ENCODE measurements around the gene ZNF593.

ZNF593 gene

GRCh38 chr1:26210147-26210870, 40.6 kb downstream of the ZNF593 start:
- DNase-seq (ENCODE audit: low spot score) = no peak

GRCh38 chr1:26212726-26213125, 43.0 kb downstream of the ZNF593 start:
- no peak for DNase-seq (ENCODE audit: low spot score)

DNA sequence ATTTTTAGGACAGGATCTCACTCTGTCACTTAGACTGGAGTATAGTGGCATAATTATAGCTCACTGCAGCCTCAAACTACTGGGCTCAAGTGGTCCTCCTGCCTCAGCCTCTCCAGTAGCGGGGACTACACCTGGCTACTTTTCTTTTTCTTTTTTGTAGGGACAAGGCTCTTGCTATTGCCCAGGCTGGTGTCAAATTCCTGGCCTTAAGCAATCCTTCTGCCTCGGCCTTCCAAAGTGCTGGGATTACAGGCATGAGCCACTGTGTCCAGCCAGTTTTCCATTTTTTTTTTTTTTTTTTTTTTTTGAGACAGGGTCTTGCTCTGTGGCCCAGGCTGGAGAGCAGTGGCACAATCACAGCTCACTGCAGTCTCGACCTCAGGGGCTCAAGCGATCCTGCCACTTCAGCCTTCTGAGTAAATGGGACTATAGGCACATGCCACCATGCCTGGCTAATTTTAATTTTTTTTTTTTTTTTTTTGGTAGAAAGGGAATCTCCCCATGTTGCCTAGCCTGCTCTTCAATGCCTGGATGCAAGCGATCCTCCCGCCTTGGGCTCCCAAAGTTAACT, 43.7 kb downstream of the ZNF593 start:
- DNase-seq (ENCODE audit: low spot score) = no peak

GRCh38 chr1:26215246-26215645, 45.5 kb downstream of the ZNF593 start:
- no peak for DNase-seq (ENCODE audit: low spot score)

- no peak for DNase-seq (ENCODE audit: low spot score)
Measured at GRCh38 chr1:26218906-26219494, 49.3 kb downstream of the ZNF593 start.

Measured in globus pallidus (tissue), 1 donor.